ENCODE data around the gene FFAR3. TPM values are rescaled to one million over a fixed set of nuclear protein-coding genes. Genes with fewer than 3 reads are reported as not detected.

The FFAR3 gene
- total RNA-seq, 1 experiment from 2014 or later: not detected

DNA sequence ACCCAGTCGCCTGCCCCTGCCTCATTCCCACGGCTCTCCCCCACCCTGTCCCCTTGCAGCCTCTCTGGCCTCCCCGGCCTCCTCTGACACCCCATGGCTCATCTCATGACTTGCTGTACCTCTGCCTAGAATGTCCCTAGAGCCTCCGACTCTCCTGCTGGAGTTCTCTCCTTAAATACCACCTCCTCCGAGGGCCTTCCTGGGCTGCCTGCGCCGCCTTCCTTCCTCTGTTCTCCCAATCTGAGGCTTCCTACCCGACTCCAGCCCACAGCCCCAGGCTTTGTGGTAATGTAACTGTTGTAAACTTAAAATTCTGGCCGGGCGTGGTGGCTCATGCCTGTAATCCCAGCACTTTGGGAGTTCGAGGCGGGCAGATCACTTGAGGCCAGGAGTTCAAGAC lies 40.3 kb downstream of the FFAR3 start:
- ATAC-seq (no peak), DNase-seq (no peak)
- no peaks in the 10 kb centered on the region for H4K20me1 ChIP-seq (ENCODE audit: low read length)
- no peaks in the 10 kb centered on the region for H3K27me3 ChIP-seq (ENCODE audit: low read length)
- H3K9me2 ChIP-seq (replicated peaks; ENCODE audit: low read length): no peaks in the 10 kb centered on the region
- ChIA-PET CTCF (no interaction called here), POLR2A (ENCODE audit: unreplicated experiment) (no interaction called here)
- BruUV-seq (replicated peaks): no TSS peak
- H3K36me3 ChIP-seq (ENCODE audit: low read depth, low read length): no peaks in the 10 kb centered on the region
- no peaks in the 10 kb centered on the region for H3K4me1 ChIP-seq (ENCODE audit: insufficient read depth, low read length)
- TF ChIP-seq, protein P1, sequence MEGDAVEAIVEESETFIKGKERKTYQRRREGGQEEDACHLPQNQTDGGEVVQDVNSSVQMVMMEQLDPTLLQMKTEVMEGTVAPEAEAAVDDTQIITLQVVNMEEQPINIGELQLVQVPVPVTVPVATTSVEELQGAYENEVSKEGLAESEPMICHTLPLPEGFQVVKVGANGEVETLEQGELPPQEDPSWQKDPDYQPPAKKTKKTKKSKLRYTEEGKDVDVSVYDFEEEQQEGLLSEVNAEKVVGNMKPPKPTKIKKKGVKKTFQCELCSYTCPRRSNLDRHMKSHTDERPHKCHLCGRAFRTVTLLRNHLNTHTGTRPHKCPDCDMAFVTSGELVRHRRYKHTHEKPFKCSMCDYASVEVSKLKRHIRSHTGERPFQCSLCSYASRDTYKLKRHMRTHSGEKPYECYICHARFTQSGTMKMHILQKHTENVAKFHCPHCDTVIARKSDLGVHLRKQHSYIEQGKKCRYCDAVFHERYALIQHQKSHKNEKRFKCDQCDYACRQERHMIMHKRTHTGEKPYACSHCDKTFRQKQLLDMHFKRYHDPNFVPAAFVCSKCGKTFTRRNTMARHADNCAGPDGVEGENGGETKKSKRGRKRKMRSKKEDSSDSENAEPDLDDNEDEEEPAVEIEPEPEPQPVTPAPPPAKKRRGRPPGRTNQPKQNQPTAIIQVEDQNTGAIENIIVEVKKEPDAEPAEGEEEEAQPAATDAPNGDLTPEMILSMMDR (conservative IDR thresholded peaks at IDR 0.05; ENCODE audit: low read depth, low read length): no peak
- TF ChIP-seq EZH2phosphoT487 (IDR thresholded peaks at IDR 0.05; ENCODE audit: borderline replicate concordance, low read length): no peak
- H2AFZ ChIP-seq (ENCODE audit: low read length): no peak overlapping the region
- H3K9ac ChIP-seq (ENCODE audit: low read length): no peak overlapping the region
- no peaks in the 10 kb centered on the region for H3K79me2 ChIP-seq (ENCODE audit: low read length)
- no peak overlapping the region for H3K4me2 ChIP-seq (ENCODE audit: low read length)
- no peak overlapping the region for H3K27ac ChIP-seq (ENCODE audit: low read length)
- H3K4me3 ChIP-seq (ENCODE audit: low read length): no peak overlapping the region
- no peaks in the 10 kb centered on the region for H3K9me3 ChIP-seq (ENCODE audit: low read length)
- intact Hi-C loops (cut with micrococcal nuclease): no loop called here
- H3F3A ChIP-seq (ENCODE audit: low read length, unreplicated experiment): no peaks in the 10 kb centered on the region

GRCh38 chr19:35399231-35399630 lies 41.0 kb downstream of the FFAR3 start:
- no peak overlapping the region for H3K27ac ChIP-seq (ENCODE audit: low read length)
- no peaks in the 10 kb centered on the region for H3K9me2 ChIP-seq (replicated peaks; ENCODE audit: low read length)
- H2AFZ ChIP-seq (ENCODE audit: low read length): no peak overlapping the region
- ATAC-seq: no peak
- H3K36me3 ChIP-seq (ENCODE audit: low read depth, low read length): no peaks in the 10 kb centered on the region
- no peaks in the 10 kb centered on the region for H3K9me3 ChIP-seq (ENCODE audit: low read length)
- no peaks in the 10 kb centered on the region for H3K79me2 ChIP-seq (ENCODE audit: low read length)
- intact Hi-C loops (cut with micrococcal nuclease): no loop called here
- CTCF ChIA-PET: no interaction called here
- no peak overlapping the region for H3K4me3 ChIP-seq (ENCODE audit: low read length)
- DNase-seq: no peak
- no peaks in the 10 kb centered on the region for H4K20me1 ChIP-seq (ENCODE audit: low read length)
- H3K27me3 ChIP-seq (ENCODE audit: low read length): no peaks in the 10 kb centered on the region
- no TSS peak for BruUV-seq (replicated peaks)
- H3K4me1 ChIP-seq (ENCODE audit: insufficient read depth, low read length): no peaks in the 10 kb centered on the region
- POLR2A ChIA-PET (ENCODE audit: unreplicated experiment): no interaction called here
- no peaks in the 10 kb centered on the region for H3F3A ChIP-seq (ENCODE audit: low read length, unreplicated experiment)
- H3K4me2 ChIP-seq (ENCODE audit: low read length): no peak overlapping the region
- TF ChIP-seq EZH2 (IDR thresholded peaks at IDR 0.05; ENCODE audit: low read length, unreplicated experiment) (no peak), EZH2phosphoT487 (IDR thresholded peaks at IDR 0.05; ENCODE audit: borderline replicate concordance, low read length) (no peak)
- H3K9ac ChIP-seq (ENCODE audit: low read length): no peak overlapping the region

DNA sequence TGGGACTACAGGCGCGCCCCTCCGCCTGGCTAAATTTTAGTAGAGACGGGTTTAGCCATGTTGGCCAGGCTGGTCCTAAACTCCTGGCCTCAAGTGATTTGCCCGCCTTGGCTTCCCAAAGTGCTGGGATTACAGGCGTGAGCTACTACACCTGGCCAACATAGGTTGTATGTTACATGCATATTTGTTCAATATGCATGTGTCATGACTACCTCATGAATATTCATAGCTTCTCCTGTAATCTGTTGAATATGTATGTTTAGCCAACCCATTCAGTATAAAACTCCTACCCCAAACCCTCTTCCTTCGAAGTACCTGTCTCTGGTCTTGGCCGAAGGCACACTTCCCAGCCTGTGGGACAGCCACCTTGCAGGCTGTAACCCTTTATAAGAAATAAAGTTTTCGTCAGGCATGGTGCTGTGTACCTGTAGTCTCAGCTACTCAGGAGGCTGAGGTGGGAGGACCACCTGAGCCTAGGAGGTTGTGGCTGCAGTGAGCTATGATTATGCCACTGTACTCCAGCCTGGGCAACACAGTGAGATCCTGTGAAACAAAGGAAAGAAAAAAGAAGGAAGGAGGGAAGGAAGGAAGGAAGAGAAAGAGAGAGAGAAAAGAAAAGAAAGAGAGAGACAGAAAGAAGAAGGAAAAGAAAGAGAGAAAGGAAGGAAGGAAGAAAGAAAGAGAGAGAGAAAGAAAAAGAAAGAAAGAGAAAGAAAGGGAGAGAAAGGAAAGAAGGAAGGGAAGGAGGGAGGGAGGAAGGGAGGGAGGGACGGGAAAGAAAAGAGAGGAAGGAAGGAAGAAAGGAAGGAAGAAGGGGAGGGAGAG lies 41.9 kb downstream of the FFAR3 start:
- TF ChIP-seq EZH2 (IDR thresholded peaks at IDR 0.05; ENCODE audit: low read length, unreplicated experiment) (no peak), EZH2phosphoT487 (IDR thresholded peaks at IDR 0.05; ENCODE audit: borderline replicate concordance, low read length) (no peak)
- TF ChIP-seq, protein P1 (conservative IDR thresholded peaks at IDR 0.05; ENCODE audit: low read depth, low read length): no peak
- Histone ChIP-seq H3K4me3 (ENCODE audit: low read length) (no peak overlapping the region), H3K4me1 (ENCODE audit: insufficient read depth, low read length) (no peaks in the 10 kb centered on the region), H3K79me2 (ENCODE audit: low read length) (no peaks in the 10 kb centered on the region), H3K9me3 (ENCODE audit: low read length) (no peaks in the 10 kb centered on the region), H3K36me3 (ENCODE audit: low read depth, low read length) (no peaks in the 10 kb centered on the region), H3K4me2 (ENCODE audit: low read length) (no peak overlapping the region), H3F3A (ENCODE audit: low read length, unreplicated experiment) (no peaks in the 10 kb centered on the region), H3K9me2 (replicated peaks; ENCODE audit: low read length) (no peaks in the 10 kb centered on the region), H3K9ac (ENCODE audit: low read length) (no peak overlapping the region), H4K20me1 (ENCODE audit: low read length) (no peaks in the 10 kb centered on the region), H2AFZ (ENCODE audit: low read length) (no peak overlapping the region), H3K27ac (ENCODE audit: low read length) (no peak overlapping the region), H3K27me3 (ENCODE audit: low read length) (no peaks in the 10 kb centered on the region)
- ChIA-PET CTCF (no interaction called here), POLR2A (ENCODE audit: unreplicated experiment) (no interaction called here)
- intact Hi-C loops (cut with micrococcal nuclease): no loop called here
- no TSS peak for BruUV-seq (replicated peaks)
- DNase-seq: no peak
- ATAC-seq: no peak
